GM21619 (cell line): ENCODE data around the gene EYS.
"Not testable (repeated sequence)": the region's sequence is repeated elsewhere in the genome, so short reads cannot be mapped to it uniquely, and the experiment has no call there.

ENCODE experiments used
- ATAC-seq: cut with Tn5 transposase; IDR thresholded peaks from one replicate; pipeline ENCODE4 v1.9.1; 2021; ENCODE audit not compliant: unreplicated experiment

The EYS gene

DNA sequence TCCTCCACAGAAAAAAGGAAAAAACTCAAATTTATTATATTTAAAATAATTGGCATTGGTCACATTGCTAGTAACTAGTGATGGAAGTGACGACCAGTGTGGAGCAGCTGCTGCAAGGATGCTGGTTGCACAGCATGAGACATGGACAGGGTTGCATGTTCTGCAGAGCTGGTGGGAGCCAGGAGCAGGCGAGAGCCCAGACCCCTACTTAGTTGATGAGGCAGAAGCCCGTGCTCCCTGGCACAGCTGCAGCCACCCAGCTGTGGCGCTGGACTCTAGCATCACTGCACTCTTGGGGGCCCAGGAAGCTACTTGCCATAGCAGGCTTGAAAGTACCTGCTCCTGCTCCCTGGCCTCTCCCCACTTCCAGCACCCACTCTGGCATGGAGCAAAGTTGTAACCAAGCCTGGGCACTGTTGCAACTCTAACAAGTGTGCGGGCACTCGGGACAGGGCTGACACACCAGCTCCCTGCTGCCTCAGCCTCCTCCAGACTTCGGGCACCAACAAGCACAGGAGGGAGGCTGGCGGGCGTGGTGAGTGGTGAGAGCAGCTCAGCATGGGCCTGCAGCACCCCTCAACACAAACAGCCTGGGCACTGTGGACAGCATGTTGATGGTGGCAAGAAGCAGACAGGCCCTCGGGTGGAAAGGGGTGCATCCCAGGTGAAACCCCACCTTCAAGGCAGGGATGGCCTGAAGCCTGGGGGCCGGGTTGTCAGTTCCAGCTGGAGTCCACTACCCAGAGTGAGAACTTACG is 69.6 kb downstream of the EYS start:
- ATAC-seq: no peak

DNA sequence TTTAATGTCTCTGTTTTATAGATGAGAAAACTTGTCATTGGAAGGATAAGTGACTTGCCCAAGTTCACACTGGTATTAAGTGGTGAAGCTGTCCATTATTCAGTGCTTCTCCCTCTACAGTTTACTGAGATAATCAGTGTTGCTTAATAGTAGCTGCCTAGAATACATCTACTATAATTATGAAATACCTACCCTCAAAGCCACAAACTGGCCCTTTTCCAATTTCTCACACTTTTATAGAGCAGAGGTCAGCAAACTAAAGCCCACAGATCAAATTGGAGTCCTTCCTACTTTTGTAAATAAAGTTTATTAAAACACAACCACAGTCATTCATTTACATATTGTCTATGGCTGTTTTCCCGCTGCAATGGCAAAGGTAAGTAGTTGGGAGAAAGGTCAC is 73.5 kb downstream of the EYS start:
- no peak for ATAC-seq

DNA sequence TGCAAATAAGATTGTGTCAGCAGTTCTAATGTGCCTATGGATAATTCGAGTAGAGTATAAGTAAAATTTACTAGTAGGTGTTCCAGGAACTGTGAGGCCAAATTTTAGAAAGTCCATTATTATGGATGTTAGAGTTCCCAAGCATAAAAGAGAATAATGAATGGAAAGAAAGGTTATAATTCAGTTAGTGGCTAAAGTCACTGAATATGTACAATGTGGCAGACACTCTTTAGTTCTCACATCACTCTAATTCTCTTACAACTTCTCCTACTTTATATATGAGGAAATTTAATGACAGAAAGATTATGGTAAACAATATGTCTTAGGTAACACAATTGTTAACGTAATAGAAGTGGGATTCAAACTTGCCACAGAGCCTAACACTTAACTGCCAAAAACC is 75.3 kb downstream of the EYS start:
- no peak for ATAC-seq

DNA sequence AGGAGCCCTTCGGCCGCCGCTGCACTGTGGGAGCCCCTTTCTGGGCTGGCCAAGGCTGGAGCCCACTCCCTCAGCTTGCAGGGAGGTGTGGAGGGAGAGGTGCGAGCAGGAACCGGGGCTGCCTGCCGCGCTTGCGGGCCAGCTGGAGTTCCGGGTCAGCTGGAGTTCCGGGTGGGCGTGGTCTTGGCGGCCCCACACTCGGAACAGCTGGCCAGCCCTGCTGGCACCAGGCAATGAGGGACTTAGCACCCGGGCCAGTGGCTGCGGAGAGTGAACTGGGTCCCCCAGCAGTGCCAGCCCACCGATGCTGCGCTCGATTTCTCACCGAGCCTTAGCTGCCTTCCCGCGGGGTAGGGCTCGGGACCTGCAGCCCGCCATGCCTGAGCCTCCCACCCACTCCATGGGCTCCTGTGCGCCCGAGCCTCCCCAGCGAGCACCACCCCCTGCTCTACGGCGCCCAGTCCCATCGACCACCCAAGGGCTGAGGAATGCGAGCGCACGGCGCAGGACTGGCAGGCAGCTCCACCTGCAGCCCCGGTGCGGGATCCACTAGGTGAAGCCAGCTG is 79.5 kb downstream of the EYS start:
- not testable (repeated sequence) for ATAC-seq

DNA sequence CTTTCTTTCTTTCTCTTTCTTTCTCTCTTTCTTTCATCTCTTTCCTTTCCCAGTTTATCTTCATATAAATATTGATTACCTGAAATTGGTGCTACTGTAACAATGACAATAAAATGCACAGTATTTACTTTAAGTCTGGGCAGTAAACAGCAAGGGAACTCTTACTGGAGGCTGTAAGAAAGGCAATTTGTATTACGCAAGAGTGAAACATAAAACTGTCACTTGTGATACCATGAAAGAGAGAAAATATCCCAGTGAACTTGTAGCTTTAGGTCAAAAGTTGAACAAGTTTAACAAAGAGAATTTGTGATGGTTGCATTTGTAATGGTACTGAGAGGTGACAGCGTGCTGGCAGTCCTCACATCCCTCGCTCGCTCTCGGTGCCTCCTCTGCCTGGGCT is 80.0 kb downstream of the EYS start:
- no peak for ATAC-seq

DNA sequence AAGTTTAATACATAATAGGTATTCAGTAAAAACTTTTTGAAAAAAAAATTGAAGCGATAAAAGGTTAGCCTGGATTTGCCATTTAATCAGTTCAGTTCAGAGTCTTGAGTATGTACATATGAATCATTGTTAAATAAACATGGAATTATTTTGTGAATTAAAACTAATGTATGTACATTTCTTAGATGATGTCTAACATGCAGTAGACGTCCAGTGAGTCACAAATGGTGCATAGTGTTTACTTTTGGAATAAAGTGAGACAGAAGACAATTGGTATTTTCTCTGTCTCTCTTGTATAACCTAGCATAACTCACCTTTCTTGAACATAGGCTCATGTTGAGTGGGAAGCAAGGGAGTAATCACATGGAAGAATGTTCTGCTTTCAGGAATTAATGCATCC is 83.5 kb downstream of the EYS start:
- no peak for ATAC-seq

DNA sequence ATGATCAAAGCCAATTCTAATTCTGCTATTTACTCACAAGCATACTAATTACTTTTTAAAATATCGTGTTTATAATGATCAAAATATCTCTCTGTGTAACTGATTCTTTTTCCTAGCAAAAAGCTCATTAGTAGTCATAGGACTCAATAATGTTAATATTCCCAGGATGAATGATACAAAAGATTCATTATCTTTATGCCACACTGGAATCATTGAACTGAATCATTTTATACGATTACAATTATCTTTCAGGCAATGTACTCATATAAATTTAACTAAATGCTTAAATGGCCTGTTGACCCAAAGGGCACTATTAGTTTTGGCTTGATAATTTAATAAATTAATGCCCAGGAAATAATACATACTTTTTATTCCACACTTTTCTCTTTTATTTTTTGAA is 96.3 kb downstream of the EYS start:
- ATAC-seq: no peak

DNA sequence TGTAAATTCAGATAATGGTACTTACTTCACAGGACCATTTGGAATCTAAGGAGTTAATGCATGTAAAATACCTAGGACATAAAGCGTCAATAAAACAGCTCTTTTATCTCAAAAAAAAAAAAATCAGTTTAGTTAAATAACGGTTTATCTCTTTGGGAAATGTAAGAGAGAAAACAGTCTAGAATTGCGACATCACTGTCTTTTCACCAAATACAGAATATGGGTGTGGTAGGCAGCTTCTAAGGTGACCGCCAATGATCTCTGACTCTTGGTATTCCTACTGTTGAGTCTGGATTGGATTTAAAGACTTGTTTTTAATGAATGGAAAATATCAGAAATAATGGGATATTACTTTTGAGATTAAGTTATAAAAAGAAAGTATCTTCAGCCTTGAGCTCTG is 111.5 kb downstream of the EYS start:
- ATAC-seq: no peak

DNA sequence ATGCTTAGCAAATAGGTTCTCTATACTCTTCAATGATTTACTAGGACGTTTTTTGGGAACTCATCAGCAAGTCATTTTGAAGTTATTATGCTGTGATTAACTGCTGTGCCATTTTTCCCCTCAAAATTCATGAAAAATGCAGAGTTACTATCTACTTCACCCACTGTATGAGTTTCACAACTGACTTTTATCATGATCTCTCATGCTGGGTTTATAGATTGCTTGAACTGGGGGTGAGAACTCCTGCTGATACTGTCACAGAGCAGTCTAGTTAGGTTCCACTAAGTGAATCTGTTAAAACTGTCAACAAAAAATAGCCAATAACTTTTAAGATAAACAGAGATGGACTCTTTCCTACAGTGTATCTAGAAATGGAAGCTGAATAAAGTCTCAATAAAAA is 136.7 kb downstream of the EYS start:
- no peak for ATAC-seq

DNA sequence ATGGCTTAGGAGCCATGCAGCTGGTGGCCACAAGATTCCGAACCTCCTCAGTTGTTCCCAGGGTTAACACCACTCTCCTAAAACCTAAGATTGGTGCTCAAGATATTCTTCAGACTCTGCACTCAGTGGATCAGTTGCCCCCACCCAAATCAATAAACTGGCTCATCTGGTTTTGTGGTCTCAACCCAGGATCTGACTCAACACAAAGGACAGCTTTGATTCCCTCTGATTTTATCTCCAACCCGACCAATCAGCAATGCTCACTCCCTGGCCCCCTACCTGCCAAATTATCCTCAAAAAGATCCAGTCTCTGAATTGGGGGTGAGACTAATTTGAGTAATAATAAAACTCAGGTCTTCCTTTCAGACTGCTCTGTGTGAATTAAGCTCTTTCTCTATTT is 137.5 kb downstream of the EYS start:
- no peak for ATAC-seq

DNA sequence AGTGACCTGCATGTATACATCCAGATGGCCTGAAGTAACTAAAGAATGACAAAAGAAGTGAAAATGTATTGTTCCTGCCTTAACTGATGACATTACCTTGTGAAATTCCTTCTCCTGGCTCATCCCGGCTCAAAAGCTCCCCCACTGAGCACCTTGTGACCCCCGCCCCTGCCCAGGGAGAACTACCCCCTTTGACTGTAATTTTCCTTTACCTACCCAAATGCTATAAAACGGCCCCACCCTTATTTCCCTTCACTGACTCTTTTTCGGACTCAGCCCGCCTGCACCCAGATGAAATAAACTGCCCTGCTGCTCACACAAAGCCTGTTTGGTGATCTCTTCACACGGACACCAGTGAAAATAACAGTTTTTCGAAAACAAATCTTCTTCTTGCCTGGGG is 138.0 kb downstream of the EYS start:
- ATAC-seq: not testable (repeated sequence)

DNA sequence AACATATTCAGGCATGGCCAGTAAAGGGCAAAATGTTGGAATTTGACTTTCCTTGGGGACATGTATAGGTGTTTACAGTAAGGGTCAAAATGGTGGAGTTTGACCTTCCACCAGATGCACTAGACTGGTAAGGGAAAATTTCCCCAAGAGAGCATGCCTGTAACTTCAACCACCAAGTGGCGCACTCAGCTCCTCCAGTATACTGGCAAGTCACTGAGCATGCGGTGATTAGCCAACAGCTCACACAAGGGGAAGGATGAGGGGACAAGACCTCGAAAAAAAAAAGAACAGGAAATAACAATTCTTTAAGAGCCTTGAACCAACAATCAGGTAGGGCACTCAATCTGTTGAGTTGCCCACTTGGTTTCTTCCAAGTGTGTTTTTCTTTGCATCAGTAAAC is 140.9 kb downstream of the EYS start:
- ATAC-seq: no peak

DNA sequence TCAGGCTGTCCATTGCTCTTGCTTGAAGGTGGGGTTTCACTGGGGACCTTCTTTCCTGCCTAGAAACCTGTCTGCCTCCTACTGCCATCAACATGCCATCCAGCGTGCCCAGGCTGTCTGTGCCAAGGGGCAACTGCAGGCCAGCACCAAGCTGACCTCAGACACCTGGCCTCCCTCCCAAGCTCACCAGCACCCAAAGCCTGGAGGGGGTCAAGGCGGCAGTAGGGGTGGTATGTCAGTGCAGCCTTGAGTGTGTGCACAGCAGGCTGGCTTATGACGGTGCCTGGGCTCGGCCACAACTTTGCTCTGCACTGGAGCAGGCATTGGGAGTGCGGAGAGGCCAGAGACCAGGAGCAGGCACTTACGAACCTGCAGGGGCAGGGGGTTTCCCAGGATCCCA is 149.0 kb downstream of the EYS start:
- no peak for ATAC-seq

DNA sequence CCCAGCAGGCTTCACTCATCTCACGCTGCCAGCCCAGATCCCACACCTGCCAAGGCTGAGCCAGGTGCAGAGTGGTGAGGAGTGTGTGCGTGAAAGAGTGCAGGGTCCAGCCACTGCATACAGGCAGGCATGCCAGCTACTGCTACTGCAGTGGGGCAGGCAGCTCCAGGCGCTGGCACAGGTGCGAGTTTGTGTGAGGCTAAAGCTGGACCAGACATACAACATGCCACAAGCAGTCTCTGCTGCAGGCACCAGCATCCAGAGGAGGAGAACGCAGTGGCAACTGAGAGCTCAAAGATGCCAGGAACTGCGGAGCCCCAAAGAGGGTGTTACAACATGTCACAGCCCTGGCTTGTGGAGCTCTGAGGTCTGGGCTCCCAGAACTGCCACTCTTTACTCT is 149.8 kb downstream of the EYS start:
- no peak for ATAC-seq

DNA sequence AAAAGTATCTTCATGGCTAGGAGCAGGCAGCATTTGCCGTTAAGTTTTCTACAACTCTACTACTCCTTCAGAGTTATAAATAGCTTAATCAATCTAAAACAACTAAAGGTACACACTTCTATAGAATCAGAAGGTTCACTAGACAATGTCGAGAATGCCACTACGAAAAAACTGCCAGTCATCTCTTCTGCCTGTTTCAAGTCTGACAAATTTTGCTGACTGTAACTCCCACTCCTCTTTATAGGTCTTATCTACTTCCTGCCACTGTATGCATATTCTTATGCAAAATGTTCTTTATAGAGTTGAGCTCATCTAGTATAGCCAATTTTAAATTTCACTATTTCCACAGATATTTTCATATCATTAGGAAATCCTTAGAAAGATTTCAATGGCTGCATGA is 160.1 kb downstream of the EYS start:
- ATAC-seq: no peak

DNA sequence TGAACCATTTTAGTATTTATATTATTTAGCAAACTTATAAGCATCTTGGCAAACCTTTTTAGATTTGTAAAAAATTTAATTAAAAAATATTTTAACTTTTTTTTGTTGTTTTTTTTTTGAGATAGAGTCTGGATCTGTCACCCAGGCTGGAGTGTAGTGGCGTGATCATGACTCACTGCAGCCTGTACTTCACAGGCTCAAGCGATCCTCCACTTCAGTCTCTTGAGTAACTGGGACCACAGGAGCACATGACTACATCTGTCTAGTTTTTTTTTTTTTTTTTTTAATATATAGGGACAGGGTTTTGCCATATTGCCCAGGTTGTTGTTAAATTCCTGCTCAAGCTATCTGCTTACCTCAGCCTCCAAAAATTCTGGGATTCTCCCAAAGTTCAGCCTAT is 161.1 kb downstream of the EYS start:
- no peak for ATAC-seq

DNA sequence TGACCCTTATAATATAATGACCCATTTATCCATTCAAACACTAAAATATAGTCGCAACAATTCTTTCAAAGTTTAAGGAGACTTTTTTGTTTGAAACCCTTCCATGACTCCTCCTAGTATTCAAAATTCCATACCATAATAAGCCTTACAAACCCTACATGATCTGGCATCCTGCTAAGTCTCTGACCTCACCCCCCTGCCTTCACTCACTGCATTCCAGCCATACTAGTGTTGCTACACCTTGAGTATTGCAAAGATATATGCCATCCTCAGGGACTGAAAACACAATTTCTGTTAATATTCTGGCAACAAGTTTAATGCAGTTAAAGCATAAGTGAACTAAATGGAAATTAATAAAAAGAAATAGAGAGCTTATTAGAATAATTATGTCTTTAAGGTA is 168.4 kb downstream of the EYS start:
- ATAC-seq: no peak

DNA sequence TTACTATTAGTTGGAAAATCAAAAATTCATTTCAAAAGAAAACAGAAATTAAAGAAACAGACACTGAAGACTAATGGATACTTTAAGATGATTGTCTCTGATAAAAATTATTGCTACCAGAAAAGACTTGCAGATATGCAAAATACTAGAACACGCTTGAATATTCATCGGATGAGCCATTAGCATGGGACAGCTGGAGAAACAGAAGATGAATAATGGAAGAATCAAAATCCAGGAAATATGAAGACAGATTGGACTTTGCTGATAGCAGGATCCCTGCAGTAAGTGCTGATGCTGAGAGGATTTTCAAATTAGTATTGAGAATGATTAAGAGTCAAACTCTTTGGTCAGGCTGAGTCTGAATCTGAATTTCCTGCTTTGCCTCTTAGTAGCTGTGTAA is 169.4 kb downstream of the EYS start:
- ATAC-seq: no peak

DNA sequence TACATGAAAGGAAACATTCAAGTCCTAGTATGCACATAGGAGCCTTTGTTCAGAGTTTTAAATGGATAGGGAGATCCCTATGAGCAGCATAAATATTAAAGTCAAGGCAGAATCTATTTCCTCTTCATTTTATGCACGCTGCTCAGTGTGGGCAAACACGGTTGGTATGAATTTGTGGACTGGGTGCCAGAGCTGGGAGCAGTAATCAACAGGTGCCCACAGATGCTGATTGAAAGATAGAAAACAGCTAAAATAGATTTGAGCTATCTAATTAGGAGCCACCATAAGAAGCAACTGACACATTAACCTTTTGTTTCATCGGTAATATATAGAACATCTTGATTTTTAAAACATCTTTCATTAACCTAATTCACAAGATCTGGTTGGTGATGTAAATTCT is 175.5 kb downstream of the EYS start:
- ATAC-seq: no peak

DNA sequence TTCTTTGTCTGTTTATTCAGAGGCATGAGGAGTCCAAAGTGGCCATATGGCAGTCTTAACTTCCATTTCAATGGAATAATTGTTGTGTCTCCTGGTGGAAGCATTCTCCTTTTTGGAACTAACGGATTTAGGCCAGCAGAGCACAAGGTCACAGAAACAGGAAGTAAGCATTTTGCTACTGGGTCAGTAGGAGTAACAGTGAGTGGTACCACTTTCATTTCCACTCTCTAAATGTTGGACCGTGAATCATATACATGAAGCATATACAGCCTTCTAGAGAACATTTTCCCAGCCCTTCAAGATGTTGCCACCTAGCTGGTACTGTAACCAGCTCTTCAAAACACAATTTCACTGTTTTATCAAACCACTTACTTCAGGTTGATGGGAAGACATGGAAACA is 182.8 kb downstream of the EYS start:
- no peak for ATAC-seq

DNA sequence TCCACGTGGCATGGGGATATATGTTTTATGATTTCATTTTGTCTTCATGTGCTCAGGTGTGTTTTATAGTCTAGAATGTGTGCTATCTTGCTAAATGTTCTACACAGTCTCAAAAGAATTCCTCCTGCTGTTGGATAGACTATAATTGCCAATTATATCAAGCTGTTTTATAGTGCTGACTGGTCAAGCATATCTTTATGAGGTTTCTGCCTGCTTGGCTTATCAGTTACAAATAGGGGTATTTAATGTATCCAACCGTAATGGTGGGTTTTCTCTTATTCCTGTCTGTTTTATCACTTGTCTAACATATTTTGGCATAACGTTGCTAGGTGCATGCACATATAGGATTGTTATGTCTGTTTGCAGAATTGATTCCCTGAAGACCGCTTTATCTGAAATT is 201.3 kb downstream of the EYS start:
- no peak for ATAC-seq

DNA sequence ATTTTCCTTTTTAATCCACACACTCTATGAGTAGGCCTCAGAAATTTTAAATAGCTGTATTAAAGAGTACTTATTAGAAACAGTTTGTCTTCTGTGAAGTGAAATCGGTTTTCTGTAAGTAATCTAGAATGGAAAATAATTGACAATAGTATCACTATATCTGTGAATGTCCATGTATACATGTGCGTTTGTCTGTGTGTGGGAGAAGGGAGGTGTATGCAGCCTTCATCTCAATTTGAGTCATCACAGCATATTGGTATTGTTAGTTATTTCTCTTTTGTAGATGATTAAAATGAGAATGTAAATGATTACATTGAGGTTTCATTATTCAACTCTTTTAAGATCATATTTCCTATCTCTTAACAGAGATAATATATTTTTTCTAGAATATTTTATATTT is 206.0 kb downstream of the EYS start:
- ATAC-seq: no peak

DNA sequence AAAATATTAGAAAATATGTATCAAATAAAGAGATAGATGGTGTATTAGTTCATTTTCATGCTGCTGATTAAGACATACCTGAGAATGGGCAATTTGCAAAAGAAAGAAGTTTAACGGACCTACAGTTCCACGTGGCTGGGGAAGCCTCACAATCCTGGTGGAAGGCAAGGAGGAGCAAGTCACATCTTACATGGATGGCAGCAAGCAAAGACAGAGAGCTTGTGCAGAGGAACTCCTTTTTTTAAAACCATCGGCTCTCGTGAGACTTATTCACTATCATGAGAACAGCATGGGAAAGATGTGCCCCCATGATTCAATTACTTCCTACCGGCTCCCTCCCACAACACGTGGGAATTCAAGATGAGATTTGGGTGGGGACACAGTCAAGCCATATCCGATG is 223.4 kb downstream of the EYS start:
- not testable (repeated sequence) for ATAC-seq
